Measurements from ENCODE around the gene MYO16.

The MYO16 gene

DNA sequence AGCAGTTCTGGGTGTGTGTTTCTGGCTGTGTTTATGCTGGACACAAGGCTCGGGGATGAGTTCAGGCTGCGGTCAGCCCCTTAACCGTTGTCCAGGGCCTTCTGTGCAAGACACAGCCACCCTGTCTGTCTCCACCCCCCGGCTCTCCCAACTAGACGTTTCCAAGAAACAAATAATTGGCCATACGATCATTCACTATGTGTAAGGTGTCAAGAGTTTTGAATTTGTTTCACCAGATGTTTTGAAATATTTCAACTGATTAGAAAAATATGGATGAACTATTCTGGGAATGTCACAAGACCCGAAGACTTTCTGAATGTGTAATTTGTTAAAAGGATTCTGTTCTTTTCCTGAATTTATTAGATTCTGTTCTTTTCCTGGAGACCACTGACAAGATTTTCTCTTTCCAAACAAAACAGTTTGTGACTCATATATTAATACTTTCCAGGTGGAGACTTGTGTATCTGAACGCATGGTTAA lies 318.2 kb downstream of the MYO16 start:
- TF ChIP-seq EZH2phosphoT487 (IDR thresholded peaks at IDR 0.05; ENCODE audit: borderline replicate concordance, low read length): no peak
- TF ChIP-seq, protein P1, sequence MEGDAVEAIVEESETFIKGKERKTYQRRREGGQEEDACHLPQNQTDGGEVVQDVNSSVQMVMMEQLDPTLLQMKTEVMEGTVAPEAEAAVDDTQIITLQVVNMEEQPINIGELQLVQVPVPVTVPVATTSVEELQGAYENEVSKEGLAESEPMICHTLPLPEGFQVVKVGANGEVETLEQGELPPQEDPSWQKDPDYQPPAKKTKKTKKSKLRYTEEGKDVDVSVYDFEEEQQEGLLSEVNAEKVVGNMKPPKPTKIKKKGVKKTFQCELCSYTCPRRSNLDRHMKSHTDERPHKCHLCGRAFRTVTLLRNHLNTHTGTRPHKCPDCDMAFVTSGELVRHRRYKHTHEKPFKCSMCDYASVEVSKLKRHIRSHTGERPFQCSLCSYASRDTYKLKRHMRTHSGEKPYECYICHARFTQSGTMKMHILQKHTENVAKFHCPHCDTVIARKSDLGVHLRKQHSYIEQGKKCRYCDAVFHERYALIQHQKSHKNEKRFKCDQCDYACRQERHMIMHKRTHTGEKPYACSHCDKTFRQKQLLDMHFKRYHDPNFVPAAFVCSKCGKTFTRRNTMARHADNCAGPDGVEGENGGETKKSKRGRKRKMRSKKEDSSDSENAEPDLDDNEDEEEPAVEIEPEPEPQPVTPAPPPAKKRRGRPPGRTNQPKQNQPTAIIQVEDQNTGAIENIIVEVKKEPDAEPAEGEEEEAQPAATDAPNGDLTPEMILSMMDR (IDR thresholded peaks at IDR 0.05; ENCODE audit: low read depth, low read length, poor library complexity, severe bottlenecking): no peak
- Histone ChIP-seq H4K20me1 (ENCODE audit: control insufficient read depth, insufficient read depth, low read depth, low read length) (no peaks in the 10 kb centered on the region), H3K79me2 (ENCODE audit: control insufficient read depth, low read length) (no peaks in the 10 kb centered on the region), H3K9me2 (replicated peaks; ENCODE audit: control insufficient read depth, low read length) (no peaks in the 10 kb centered on the region), H3K4me1 (ENCODE audit: control insufficient read depth, low read length) (no peaks in the 10 kb centered on the region), H3K36me3 (ENCODE audit: control insufficient read depth, low read length) (no peaks in the 10 kb centered on the region), H3K27me3 (ENCODE audit: control insufficient read depth, low read length) (no peaks in the 10 kb centered on the region), H3K27ac (ENCODE audit: low read depth, low read length) (no peak overlapping the region), H3K9me3 (ENCODE audit: control insufficient read depth, insufficient read depth, low read length) (no peaks in the 10 kb centered on the region), H3F3A (ENCODE audit: control insufficient read depth, insufficient read depth) (no peaks in the 10 kb centered on the region), H3K4me3 (ENCODE audit: low read length) (no peak overlapping the region), H3K4me2 (ENCODE audit: low read length) (no peak overlapping the region)

DNA sequence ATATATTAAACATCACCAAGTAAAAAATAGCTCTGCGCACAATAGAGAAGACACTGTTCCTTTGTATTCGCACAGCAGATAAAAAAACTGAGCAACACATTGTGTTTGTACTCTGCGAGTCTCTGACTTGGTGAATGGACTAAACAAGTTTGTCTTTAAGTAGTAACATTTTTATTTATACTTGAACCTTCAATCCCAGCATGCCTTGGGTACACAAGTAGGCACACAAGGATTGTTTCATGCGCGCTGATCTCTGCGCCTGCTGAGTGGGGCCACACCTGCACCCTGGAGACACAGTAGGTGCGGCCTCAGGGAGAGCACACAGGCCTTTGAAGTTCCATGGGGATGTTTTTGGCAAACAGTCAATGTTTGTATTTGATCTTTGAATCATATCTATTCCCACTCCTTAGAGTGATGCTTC lies 318.9 kb downstream of the MYO16 start:
- Histone ChIP-seq H3F3A (ENCODE audit: control insufficient read depth, insufficient read depth) (no peaks in the 10 kb centered on the region), H3K9me2 (replicated peaks; ENCODE audit: control insufficient read depth, low read length) (no peaks in the 10 kb centered on the region), H3K4me2 (ENCODE audit: low read length) (no peak overlapping the region), H3K4me1 (ENCODE audit: control insufficient read depth, low read length) (no peaks in the 10 kb centered on the region), H4K20me1 (ENCODE audit: control insufficient read depth, insufficient read depth, low read depth, low read length) (no peaks in the 10 kb centered on the region), H3K27ac (ENCODE audit: low read depth, low read length) (no peak overlapping the region), H3K4me3 (ENCODE audit: low read length) (no peak overlapping the region), H3K27me3 (ENCODE audit: control insufficient read depth, low read length) (no peaks in the 10 kb centered on the region), H3K79me2 (ENCODE audit: control insufficient read depth, low read length) (no peaks in the 10 kb centered on the region), H3K36me3 (ENCODE audit: control insufficient read depth, low read length) (no peaks in the 10 kb centered on the region), H3K9me3 (ENCODE audit: control insufficient read depth, insufficient read depth, low read length) (no peaks in the 10 kb centered on the region)
- TF ChIP-seq EZH2phosphoT487 (IDR thresholded peaks at IDR 0.05; ENCODE audit: borderline replicate concordance, low read length): no peak
- TF ChIP-seq, protein P1 (IDR thresholded peaks at IDR 0.05; ENCODE audit: low read depth, low read length, poor library complexity, severe bottlenecking): no peak

GRCh38 chr13:108950333-108951010 lies 321.1 kb downstream of the MYO16 start:
- Histone ChIP-seq H3F3A (ENCODE audit: control insufficient read depth, insufficient read depth) (no peaks in the 10 kb centered on the region), H3K27me3 (ENCODE audit: control insufficient read depth, low read length) (no peaks in the 10 kb centered on the region), H3K27ac (ENCODE audit: low read depth, low read length) (no peak overlapping the region), H3K4me1 (ENCODE audit: control insufficient read depth, low read length) (no peaks in the 10 kb centered on the region), H3K9me2 (replicated peaks; ENCODE audit: control insufficient read depth, low read length) (no peaks in the 10 kb centered on the region), H3K36me3 (ENCODE audit: control insufficient read depth, low read length) (no peaks in the 10 kb centered on the region), H3K4me3 (ENCODE audit: low read length) (no peak overlapping the region), H3K79me2 (ENCODE audit: control insufficient read depth, low read length) (no peaks in the 10 kb centered on the region), H3K4me2 (ENCODE audit: low read length) (no peak overlapping the region), H3K9me3 (ENCODE audit: control insufficient read depth, insufficient read depth, low read length) (no peaks in the 10 kb centered on the region), H4K20me1 (ENCODE audit: control insufficient read depth, insufficient read depth, low read depth, low read length) (no peaks in the 10 kb centered on the region)
- TF ChIP-seq, protein P1 (IDR thresholded peaks at IDR 0.05; ENCODE audit: low read depth, low read length, poor library complexity, severe bottlenecking): no peak
- no peak for TF ChIP-seq EZH2phosphoT487 (IDR thresholded peaks at IDR 0.05; ENCODE audit: borderline replicate concordance, low read length)
